HepG2 (cell line): ENCODE measurements around the gene LUZP2. TPM values are rescaled to one million over a fixed set of nuclear protein-coding genes. Genes with fewer than 3 reads are reported as not detected.

Experiments
- ATAC-seq: fragments of 200-7000 bp; cut with Tn5 transposase; 3 replicates; pipeline ENCODE4 v1.9.1; 2020; ENCODE audit warnings: mild to moderate bottlenecking, moderate library complexity
- BruUV-seq: library from RNA; stranded (reverse); fragments of 400-500 nt; replicated peaks from 2 replicates; lab custom pipeline; 2021; lab: Mats Ljungman, UMichigan
- CTCF ChIA-PET: fragments of 300-600 bp; formaldehyde crosslinking; extraction: SDS; loops from one replicate; lab custom pipeline; 2021; ENCODE audit warnings: low total read pairs, inconsistent platforms, low intra/inter-chr PET ratio; lab: Yijun Ruan, JAX
- POLR2A ChIA-PET: fragments of 350-600 bp; sonication (Branson Sonifier 250); formaldehyde crosslinking; loops from one replicate; lab custom pipeline; 2020; ENCODE audit warnings: antibody characterized with exemption, inconsistent platforms; lab: Yijun Ruan, JAX
- DNase-seq: peaks from one replicate; pipeline ENCODE4 v3.0.0-alpha.2; 2015; ENCODE audit warnings: low spot score
- FAIRE-seq: peaks from 3 replicates; lab custom pipeline; 2011; peaks lifted over from hg19 to GRCh38; lab: Jason Lieb, UNC
- H2AFZ ChIP-seq: one replicate; pipeline ENCODE4 v1.6.1; 2011; ENCODE audit warnings: low read length, inconsistent platforms
- H3K27ac ChIP-seq: fragments of 300-600 bp; 3 replicates; pipeline ENCODE4 v1.8.0; 2011; ENCODE audit warnings: mixed run types, mild to moderate bottlenecking, mixed read lengths, low read length, inconsistent platforms; ENCODE audit not compliant: insufficient read depth; ENCODE audit errors: extremely low read length
- H3K27me3 ChIP-seq, 2 experiments: fragments of 200-600 bp in 1 of 2; 2 replicates in 1 of 2; 3 replicates in 1 of 2; pipeline versions ENCODE4 v1.6.0 to v1.8.0; 2011; ENCODE audit warnings: low read length in 2 of 2, mild to moderate bottlenecking in 2 of 2, moderate library complexity in 2 of 2, inconsistent platforms in 1 of 2; ENCODE audit not compliant: insufficient read depth in 2 of 2, control insufficient read depth in 1 of 2
- H3K36me3 ChIP-seq, 2 experiments: fragments of 200-600 bp in 1 of 2; replicated peaks in 1 of 2; 2 replicates in 1 of 2; 3 replicates in 1 of 2; pipeline versions ENCODE4 v1.5.1 to v1.8.0; 2011; ENCODE audit warnings: low read length in 2 of 2, inconsistent platforms in 1 of 2; ENCODE audit not compliant: insufficient read depth in 2 of 2, control insufficient read depth in 1 of 2
- H3K4me1 ChIP-seq: 2 replicates; pipeline ENCODE4 v1.5.1; 2012; ENCODE audit warnings: low read length, inconsistent platforms; ENCODE audit not compliant: insufficient read depth
- H3K4me2 ChIP-seq: 2 replicates; pipeline ENCODE4 v1.6.0; 2011; ENCODE audit warnings: low read depth, low read length, inconsistent platforms
- H3K4me3 ChIP-seq, 3 experiments: fragments of 200-600 bp in 1 of 3; sonication (generic), shearing (Covaris generic) in 1 of 3; replicated peaks in 1 of 3; 2 replicates each; pipeline ENCODE4 v1.5.1; 2011 to 2016; ENCODE audit warnings: low read length in 3 of 3, inconsistent platforms in 2 of 3, low read depth in 2 of 3, mild to moderate bottlenecking in 2 of 3, control low read depth in 1 of 3, mixed read lengths in 1 of 3; ENCODE audit not compliant: insufficient read depth in 1 of 3
- H3K79me2 ChIP-seq: one replicate; pipeline ENCODE4 v1.6.1; 2011; ENCODE audit warnings: low read length, inconsistent platforms; ENCODE audit not compliant: insufficient read depth
- H3K9ac ChIP-seq: 2 replicates; pipeline ENCODE4 v1.6.0; 2011; ENCODE audit warnings: mild to moderate bottlenecking, low read depth, low read length, inconsistent platforms; ENCODE audit not compliant: insufficient read depth
- H3K9me3 ChIP-seq: 2 replicates; pipeline ENCODE4 v1.5.1; 2012; ENCODE audit warnings: mild to moderate bottlenecking, low read length
- H4K20me1 ChIP-seq: 2 replicates; pipeline ENCODE4 v1.6.0; 2011; ENCODE audit warnings: inconsistent platforms, mild to moderate bottlenecking, low read length, moderate library complexity; ENCODE audit not compliant: insufficient read depth
- DPF2 ChIP-seq: sonication (generic); formaldehyde crosslinking; IDR thresholded peaks from 2 replicates; pipeline ENCODE4 v1.4.0; 2020; ENCODE audit warnings: mild to moderate bottlenecking, low read depth, missing genetic modification reagents, borderline replicate concordance
- EP300 ChIP-seq, 3 experiments: sonication (generic) in 1 of 3; formaldehyde crosslinking in 1 of 3; IDR thresholded peaks; 2 replicates each; pipeline versions ENCODE4 v1.5.1 to v1.6.1; 2011 to 2020; ENCODE audit warnings: low read depth in 2 of 3, low read length in 2 of 3, borderline replicate concordance in 1 of 3, improper control_type of control experiment in 1 of 3, mild to moderate bottlenecking in 1 of 3, missing genetic modification reagents in 1 of 3, moderate library complexity in 1 of 3
- GZF1 ChIP-seq: sonication (generic); formaldehyde crosslinking; IDR thresholded peaks from 2 replicates; pipeline ENCODE4 v1.5.1; 2020; ENCODE audit warnings: mild to moderate bottlenecking, missing genetic modification reagents
- HES4 ChIP-seq: sonication (generic); formaldehyde crosslinking; IDR thresholded peaks from 2 replicates; pipeline ENCODE4 v1.9.0; 2021; ENCODE audit warnings: mild to moderate bottlenecking, missing genetic modification reagents, borderline replicate concordance
- MTF2 ChIP-seq: sonication (generic); formaldehyde crosslinking; IDR thresholded peaks from 2 replicates; pipeline ENCODE4 v1.5.0; 2020; ENCODE audit warnings: missing genetic modification reagents, borderline replicate concordance
- MYNN ChIP-seq: sonication (generic); formaldehyde crosslinking; IDR thresholded peaks from 2 replicates; pipeline ENCODE4 v1.4.0; 2020; ENCODE audit warnings: mild to moderate bottlenecking, low read depth, missing genetic modification reagents
- NRL ChIP-seq: sonication (generic); formaldehyde crosslinking; IDR thresholded peaks from 2 replicates; pipeline ENCODE4 v1.5.0; 2020; ENCODE audit warnings: missing genetic modification reagents, mild to moderate bottlenecking, moderate library complexity, borderline replicate concordance
- RFXANK ChIP-seq: IDR thresholded peaks from 2 replicates; pipeline ENCODE4 v1.6.1; 2016
- ZBTB3 ChIP-seq: sonication (generic); formaldehyde crosslinking; IDR thresholded peaks from 2 replicates; pipeline ENCODE4 v1.4.0; 2020; ENCODE audit warnings: low read depth, mild to moderate bottlenecking, moderate library complexity, missing genetic modification reagents, borderline replicate concordance
- ZFP1 ChIP-seq: IDR thresholded peaks from 2 replicates; pipeline ENCODE4 v1.6.1; 2016
- ZNF260 ChIP-seq: sonication (generic); formaldehyde crosslinking; IDR thresholded peaks from 2 replicates; pipeline ENCODE4 v1.4.0; 2020; ENCODE audit warnings: missing genetic modification reagents, low read depth, mild to moderate bottlenecking, borderline replicate concordance
- ZNF282 ChIP-seq: fragments of 450-650 bp; IDR thresholded peaks from 2 replicates; pipeline ENCODE4 v1.6.1; 2018; ENCODE audit not compliant: partially characterized antibody
- ZNF296 ChIP-seq: sonication (generic); formaldehyde crosslinking; conservative IDR thresholded peaks from 2 replicates; pipeline ENCODE4 v1.5.0; 2020; ENCODE audit warnings: mild to moderate bottlenecking, missing genetic modification reagents
- ZSCAN30 ChIP-seq: sonication (generic); formaldehyde crosslinking; IDR thresholded peaks from 2 replicates; pipeline ENCODE4 v1.5.0; 2020; ENCODE audit warnings: mild to moderate bottlenecking, missing genetic modification reagents
- WGBS: methylation state at CpG from one replicate; pipeline ENCODE4 v1.1.6; 2017; ENCODE audit warnings: low lambda C conversion rate; 5-methylcytosine and 5-hydroxymethylcytosine counted together
- in situ Hi-C: cut with HindIII; loops from 2 replicates; pipeline ENCODE4 v1.10.0; 2017; ENCODE audit warnings: low pct_unique_long_range_greater_than_20kb; ENCODE audit not compliant: extremely low pct_ligation_motif_present
- intact Hi-C: fragments of 100-400 bp; cut with micrococcal nuclease; formaldehyde crosslinking; loops from one replicate; pipeline ENCODE4 v1.10.0; 2022; ENCODE audit not compliant: unreplicated experiment
- polyA plus RNA-seq, 8 experiments: library from polyadenylated mRNA; depleted of rRNA in 3 of 8; stranded (reverse) in 7 of 8; unstranded in 1 of 8; fragments of >200 nt; fragmentation: Illumina TruSeq in 4 of 8; extraction: Trizol in 4 of 8; gene quantifications; 2 replicates each; pipeline versions ENCODE4 v1.2.1 to v1.2.3, GENCODE V29; 2011 to 2016; ENCODE audit warnings: low read depth in 4 of 8, missing spikeins in 1 of 8, mixed read lengths in 1 of 8; ENCODE audit not compliant: insufficient read depth in 1 of 8
- total RNA-seq, 5 experiments: library from RNA; depleted of rRNA; stranded (reverse); fragments of >200 nt; fragmentation: Illumina TruSeq; extraction: Trizol; gene quantifications; 2 replicates each; pipeline ENCODE4 v1.2.3, GENCODE V29; 2016; ENCODE audit warnings: low read depth in 1 of 5
- TF ChIP-seq, protein P1 (sequence below): sonication (generic); formaldehyde crosslinking; IDR thresholded peaks from 2 replicates; pipeline ENCODE4 v1.8.0; 2023; ENCODE audit warnings: mild to moderate bottlenecking, missing genetic modification reagents
- TF ChIP-seq, protein P2 (sequence below): sonication (generic); formaldehyde crosslinking; IDR thresholded peaks from 2 replicates; pipeline ENCODE4 v1.4.0; 2020; ENCODE audit warnings: low read depth, mild to moderate bottlenecking, missing genetic modification reagents

The LUZP2 gene
- total and polyA plus RNA-seq, 2 of the 13 experiments (the other 11 are each of a cell fraction or from before 2014, with no cell fraction given) = not detected

DNA sequence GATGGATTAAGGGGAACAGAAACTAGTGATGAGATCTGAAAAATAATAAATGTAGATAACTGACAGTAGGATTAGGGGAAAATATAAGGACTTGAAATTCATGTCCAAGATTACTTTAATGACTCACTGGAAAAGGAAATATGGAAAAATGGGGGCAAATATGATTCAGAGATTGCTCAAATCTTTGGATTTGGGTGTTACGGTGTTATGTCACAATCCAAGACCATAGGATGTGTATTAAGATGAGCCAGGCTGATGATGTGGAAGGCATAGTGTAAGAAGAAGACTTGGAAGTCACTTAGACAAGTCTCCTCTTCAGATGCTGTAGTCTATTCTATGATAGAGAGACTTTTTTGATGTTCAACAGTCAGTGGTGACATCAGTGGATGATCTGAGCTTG, 323.7 kb downstream of the LUZP2 start:
- no peak for DNase-seq
- Histone ChIP-seq H3K4me3 (no peak overlapping the region), H3K36me3 (no peaks in the 10 kb centered on the region), H4K20me1 (no peaks in the 10 kb centered on the region), H3K79me2 (no peaks in the 10 kb centered on the region), H2AFZ (no peak overlapping the region), H3K9me3 (no peaks in the 10 kb centered on the region), H3K4me2 (no peak overlapping the region), H3K27ac (no peak overlapping the region), H3K4me1 (no peaks in the 10 kb centered on the region), H3K27me3 (no peaks in the 10 kb centered on the region), H3K9ac (no peak overlapping the region)
- ChIA-PET POLR2A (no interaction called here), CTCF (no interaction called here)
- in situ Hi-C loops = no loop called here
- no peak for FAIRE-seq
- ATAC-seq = no peak
- no TSS peak for BruUV-seq
- TF ChIP-seq, protein P1, sequence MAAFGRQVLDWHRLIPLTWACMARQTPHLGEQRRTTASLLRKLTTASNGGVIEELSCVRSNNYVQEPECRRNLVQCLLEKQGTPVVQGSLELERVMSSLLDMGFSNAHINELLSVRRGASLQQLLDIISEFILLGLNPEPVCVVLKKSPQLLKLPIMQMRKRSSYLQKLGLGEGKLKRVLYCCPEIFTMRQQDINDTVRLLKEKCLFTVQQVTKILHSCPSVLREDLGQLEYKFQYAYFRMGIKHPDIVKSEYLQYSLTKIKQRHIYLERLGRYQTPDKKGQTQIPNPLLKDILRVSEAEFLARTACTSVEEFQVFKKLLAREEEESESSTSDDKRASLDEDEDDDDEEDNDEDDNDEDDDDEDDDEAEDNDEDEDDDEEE (CRISPR knock-in tag) = no peak
- no peak for TF ChIP-seq ZNF260 (CRISPR knock-in tag)
- TF ChIP-seq GZF1 (CRISPR knock-in tag) = no peak
- TF ChIP-seq MTF2 = no peak
- 33% methylated on average over 1 of the region's 1 CpG for WGBS
- intact Hi-C loops = no loop called here

DNA sequence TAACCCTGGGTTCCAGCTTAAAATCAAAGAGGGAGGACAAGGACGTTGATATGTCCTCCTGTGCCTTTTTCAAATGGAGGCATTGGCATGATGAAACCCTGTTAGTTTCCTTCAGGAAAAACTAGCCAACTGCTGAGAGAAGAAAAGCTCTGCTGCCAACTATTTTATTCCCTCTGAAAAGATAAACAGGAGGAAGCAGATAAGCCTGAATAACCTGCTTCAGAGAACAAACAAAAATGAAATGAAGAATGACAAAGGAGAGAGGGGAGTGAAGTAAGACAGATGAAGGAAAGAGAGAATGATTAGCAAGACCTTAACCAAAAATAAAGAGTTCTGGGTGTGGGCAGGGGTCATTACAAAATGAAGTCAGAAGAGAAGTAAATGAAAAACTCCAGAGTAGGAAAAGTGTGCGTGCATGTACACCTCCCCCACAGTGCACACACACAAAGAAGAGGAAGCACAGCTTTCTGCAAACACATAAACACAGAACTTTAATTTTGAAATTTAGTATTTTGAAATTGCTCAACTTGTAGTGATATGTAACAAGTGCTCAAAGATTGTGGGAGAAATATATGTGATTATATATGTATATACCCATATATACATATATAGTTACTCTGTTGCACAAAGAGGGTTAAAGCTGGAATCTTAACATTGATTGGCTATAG, 332.2 kb downstream of the LUZP2 start:
- Histone ChIP-seq H3K4me2 (no peak overlapping the region), H3K36me3 (no peaks in the 10 kb centered on the region), H3K9ac (no peak overlapping the region), H3K27me3 (no peaks in the 10 kb centered on the region; a peak in 1 of 5 replicates), H4K20me1 (no peaks in the 10 kb centered on the region), H3K4me1 (no peaks in the 10 kb centered on the region), H3K79me2 (no peaks in the 10 kb centered on the region), H2AFZ (no peak overlapping the region), H3K27ac (no peak overlapping the region), H3K4me3 (no peak overlapping the region), H3K9me3 (no peaks in the 10 kb centered on the region)
- intact Hi-C loops (no loop called here), in situ Hi-C loops (no loop called here)
- WGBS = 22% methylated on average over 2 of the region's 2 CpGs
- DNase-seq (no peak), ATAC-seq (no peak), FAIRE-seq (no peak)
- CTCF ChIA-PET = no interaction called here
- POLR2A ChIA-PET = no interaction called here
- no TSS peak for BruUV-seq
- no peak for TF ChIP-seq DPF2 (CRISPR knock-in tag)
- no peak for TF ChIP-seq ZSCAN30
- no peak for TF ChIP-seq NRL (CRISPR knock-in tag)
- TF ChIP-seq MYNN = no peak
- TF ChIP-seq ZBTB3 (CRISPR knock-in tag) = no peak
- no peak for TF ChIP-seq EP300 (IDR thresholded peaks at IDR 0.05; ENCODE audit: low read depth in 2 of 2, low read length in 2 of 2)
- TF ChIP-seq EP300 (CRISPR knock-in tag; IDR thresholded peaks at IDR 0.05; ENCODE audit: borderline replicate concordance) = no peak
- TF ChIP-seq RFXANK (CRISPR knock-in tag) = no peak
- TF ChIP-seq, protein P2, sequence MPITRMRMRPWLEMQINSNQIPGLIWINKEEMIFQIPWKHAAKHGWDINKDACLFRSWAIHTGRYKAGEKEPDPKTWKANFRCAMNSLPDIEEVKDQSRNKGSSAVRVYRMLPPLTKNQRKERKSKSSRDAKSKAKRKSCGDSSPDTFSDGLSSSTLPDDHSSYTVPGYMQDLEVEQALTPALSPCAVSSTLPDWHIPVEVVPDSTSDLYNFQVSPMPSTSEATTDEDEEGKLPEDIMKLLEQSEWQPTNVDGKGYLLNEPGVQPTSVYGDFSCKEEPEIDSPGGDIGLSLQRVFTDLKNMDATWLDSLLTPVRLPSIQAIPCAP (CRISPR knock-in tag) = no peak
- TF ChIP-seq ZFP1 (CRISPR knock-in tag) = no peak
- no peak for TF ChIP-seq ZNF296 (CRISPR knock-in tag)
- TF ChIP-seq HES4 (CRISPR knock-in tag) = no peak
- TF ChIP-seq ZNF282 = no peak
